Measurements from ENCODE around the gene MET. TPM values are rescaled to one million over a fixed set of nuclear protein-coding genes. Genes with fewer than 3 reads are reported as not detected.

MET gene
- total and polyA plus RNA-seq, 2 donors (not counting 1 experiment from before 2014, with no cell fraction given) = 33.4 to 44.4 TPM

DNA sequence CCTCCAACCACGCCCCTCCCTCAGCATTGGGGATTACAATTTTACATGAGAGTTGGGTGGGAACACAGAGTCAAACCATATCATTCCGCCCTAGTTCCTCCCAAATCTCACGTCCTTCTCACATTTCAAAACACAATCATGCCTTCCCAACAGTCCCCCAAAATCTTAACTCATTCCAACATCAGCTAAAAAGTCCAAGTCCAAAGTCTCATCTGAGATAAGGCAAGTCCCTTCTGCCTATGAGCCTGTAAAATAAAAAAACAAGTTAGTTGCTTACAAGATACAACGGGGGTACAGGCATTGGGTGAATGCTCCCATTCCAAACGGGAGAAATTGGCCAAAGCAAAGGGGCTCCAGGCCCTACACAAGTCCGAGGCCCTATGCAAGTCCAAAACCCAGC, 112.7 kb downstream of the MET start:
- Histone ChIP-seq H3K9ac (ENCODE audit: insufficient read depth, low read length) (no peak overlapping the region), H3K27me3 (ENCODE audit: control insufficient read depth, insufficient read depth, low read length) (no peaks in the 10 kb centered on the region), H3K27ac (ENCODE audit: insufficient read depth, low read length) (no peak overlapping the region), H3K79me2 (ENCODE audit: control insufficient read depth, insufficient read depth, low read length) (no peaks in the 10 kb centered on the region), H4K20me1 (ENCODE audit: control insufficient read depth, extremely low read depth, insufficient read depth, low read length) (no peaks in the 10 kb centered on the region), H3K9me3 (ENCODE audit: control insufficient read depth, insufficient read depth, low read depth, low read length) (no peaks in the 10 kb centered on the region), H3K4me3 (replicated peaks in 1 of 4; ENCODE audit: control extremely low read depth in 1 of 4, insufficient read depth in 1 of 4, low read depth in 3 of 4, low read length in 4 of 4) (no peak overlapping the region), H3K4me1 (ENCODE audit: control insufficient read depth, extremely low read depth, insufficient read depth, low read length) (peaks cover 13% of the 10 kb centered on the region), H3K36me3 (ENCODE audit: control insufficient read depth, insufficient read depth, low read length) (no peaks in the 10 kb centered on the region), H2AFZ (ENCODE audit: low read length) (no peak overlapping the region), H3K4me2 (ENCODE audit: extremely low read depth, insufficient read depth, low read length) (no peak overlapping the region)
- no peak for DNase-seq (ENCODE audit: low read depth in 2 of 2)
- TF ChIP-seq EZH2 (IDR thresholded peaks at IDR 0.05; ENCODE audit: low read length, missing control alignments) = no peak
- TF ChIP-seq, protein P1, sequence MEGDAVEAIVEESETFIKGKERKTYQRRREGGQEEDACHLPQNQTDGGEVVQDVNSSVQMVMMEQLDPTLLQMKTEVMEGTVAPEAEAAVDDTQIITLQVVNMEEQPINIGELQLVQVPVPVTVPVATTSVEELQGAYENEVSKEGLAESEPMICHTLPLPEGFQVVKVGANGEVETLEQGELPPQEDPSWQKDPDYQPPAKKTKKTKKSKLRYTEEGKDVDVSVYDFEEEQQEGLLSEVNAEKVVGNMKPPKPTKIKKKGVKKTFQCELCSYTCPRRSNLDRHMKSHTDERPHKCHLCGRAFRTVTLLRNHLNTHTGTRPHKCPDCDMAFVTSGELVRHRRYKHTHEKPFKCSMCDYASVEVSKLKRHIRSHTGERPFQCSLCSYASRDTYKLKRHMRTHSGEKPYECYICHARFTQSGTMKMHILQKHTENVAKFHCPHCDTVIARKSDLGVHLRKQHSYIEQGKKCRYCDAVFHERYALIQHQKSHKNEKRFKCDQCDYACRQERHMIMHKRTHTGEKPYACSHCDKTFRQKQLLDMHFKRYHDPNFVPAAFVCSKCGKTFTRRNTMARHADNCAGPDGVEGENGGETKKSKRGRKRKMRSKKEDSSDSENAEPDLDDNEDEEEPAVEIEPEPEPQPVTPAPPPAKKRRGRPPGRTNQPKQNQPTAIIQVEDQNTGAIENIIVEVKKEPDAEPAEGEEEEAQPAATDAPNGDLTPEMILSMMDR (conservative IDR thresholded peaks at IDR 0.05 in 1 of 2, IDR thresholded peaks at IDR 0.05 in 1 of 2; ENCODE audit: low read depth in 1 of 2, low read length in 2 of 2) = no peak

DNA sequence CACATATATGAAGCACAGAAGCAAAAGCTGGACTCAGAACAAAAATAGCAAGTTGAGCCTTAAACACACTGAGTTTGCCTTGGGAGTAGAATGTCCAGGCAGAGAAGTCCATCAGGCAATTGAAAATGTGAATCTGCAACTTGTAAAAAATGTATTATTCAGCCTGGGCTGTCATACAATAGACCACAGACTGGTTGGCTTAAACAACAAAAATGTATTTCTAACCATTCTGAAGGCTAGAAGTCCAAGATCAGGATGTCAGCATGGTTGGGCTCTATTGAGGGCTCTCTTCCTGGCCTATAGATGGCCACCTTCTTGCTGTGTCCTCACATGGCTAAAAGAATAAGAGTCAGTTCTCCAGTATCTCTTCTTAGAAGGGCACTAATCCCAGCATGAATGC, 113.8 kb downstream of the MET start:
- H3K27ac ChIP-seq (ENCODE audit: insufficient read depth, low read length) = no peak overlapping the region
- no peaks in the 10 kb centered on the region for H3K27me3 ChIP-seq (ENCODE audit: control insufficient read depth, insufficient read depth, low read length)
- TF ChIP-seq, protein P1 (conservative IDR thresholded peaks at IDR 0.05 in 1 of 2, IDR thresholded peaks at IDR 0.05 in 1 of 2; ENCODE audit: low read depth in 1 of 2, low read length in 2 of 2) = no peak
- TF ChIP-seq EZH2 (IDR thresholded peaks at IDR 0.05; ENCODE audit: low read length, missing control alignments) = no peak
- H4K20me1 ChIP-seq (ENCODE audit: control insufficient read depth, extremely low read depth, insufficient read depth, low read length) = no peaks in the 10 kb centered on the region
- no peaks in the 10 kb centered on the region for H3K79me2 ChIP-seq (ENCODE audit: control insufficient read depth, insufficient read depth, low read length)
- H3K4me1 ChIP-seq (ENCODE audit: control insufficient read depth, extremely low read depth, insufficient read depth, low read length) = peaks cover 4% of the 10 kb centered on the region
- no peak overlapping the region for H3K4me3 ChIP-seq (replicated peaks in 1 of 4; ENCODE audit: control extremely low read depth in 1 of 4, insufficient read depth in 1 of 4, low read depth in 3 of 4, low read length in 4 of 4)
- H3K36me3 ChIP-seq (ENCODE audit: control insufficient read depth, insufficient read depth, low read length) = no peaks in the 10 kb centered on the region
- peak in 1 of 2 donors; percentile 37 for DNase-seq (ENCODE audit: low read depth in 2 of 2)
- H3K4me2 ChIP-seq (ENCODE audit: extremely low read depth, insufficient read depth, low read length) = no peak overlapping the region
- H2AFZ ChIP-seq (ENCODE audit: low read length) = no peak overlapping the region
- H3K9ac ChIP-seq (ENCODE audit: insufficient read depth, low read length) = no peak overlapping the region
- H3K9me3 ChIP-seq (ENCODE audit: control insufficient read depth, insufficient read depth, low read depth, low read length) = no peaks in the 10 kb centered on the region

DNA sequence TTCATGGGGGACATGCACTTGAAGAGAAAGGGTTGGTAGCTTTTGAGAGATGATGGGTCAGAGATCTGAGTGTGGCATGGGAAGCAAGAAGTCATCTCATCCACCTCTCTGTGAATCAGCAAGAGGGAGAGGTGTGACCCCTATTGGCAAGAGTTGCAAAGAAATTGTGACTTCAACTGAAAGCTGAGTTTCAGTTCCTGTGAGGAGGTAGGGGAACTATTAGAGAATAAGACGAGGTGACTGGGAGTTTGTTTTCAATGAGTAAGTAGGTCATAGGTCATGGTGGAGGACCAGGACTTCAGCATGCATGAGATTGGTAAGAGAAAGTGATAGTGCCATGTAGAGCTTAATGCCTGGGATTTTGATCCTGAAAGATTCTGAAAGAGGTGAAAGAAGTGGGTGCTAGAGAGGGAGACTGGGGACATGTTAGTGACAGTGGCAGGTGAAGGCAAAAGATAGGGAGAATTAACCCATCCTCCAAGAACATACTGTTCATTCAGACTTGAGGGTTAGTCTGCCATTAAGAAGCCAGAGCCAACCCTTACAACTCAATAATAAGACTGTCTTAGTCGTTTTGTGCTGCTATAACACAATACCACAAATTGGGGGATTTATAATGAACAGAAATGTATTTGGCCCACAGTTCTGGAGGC, 114.9 kb downstream of the MET start:
- peak in 1 of 2 donors; percentile 43 for DNase-seq (ENCODE audit: low read depth in 2 of 2)

More for the DNA sequence above, 114.9 kb downstream of the MET start:
- no peaks in the 10 kb centered on the region for H3K9me3 ChIP-seq (ENCODE audit: control insufficient read depth, insufficient read depth, low read depth, low read length)
- no peaks in the 10 kb centered on the region for H4K20me1 ChIP-seq (ENCODE audit: control insufficient read depth, extremely low read depth, insufficient read depth, low read length)
- peaks cover 3% of the 10 kb centered on the region for H3K4me1 ChIP-seq (ENCODE audit: control insufficient read depth, extremely low read depth, insufficient read depth, low read length)
- H3K9ac ChIP-seq (ENCODE audit: insufficient read depth, low read length) = no peak overlapping the region
- no peaks in the 10 kb centered on the region for H3K36me3 ChIP-seq (ENCODE audit: control insufficient read depth, insufficient read depth, low read length)
- no peak overlapping the region for H2AFZ ChIP-seq (ENCODE audit: low read length)
- H3K4me3 ChIP-seq (replicated peaks in 1 of 4; ENCODE audit: control extremely low read depth in 1 of 4, insufficient read depth in 1 of 4, low read depth in 3 of 4, low read length in 4 of 4) = no peak overlapping the region
- H3K27ac ChIP-seq (ENCODE audit: insufficient read depth, low read length) = no peak overlapping the region
- TF ChIP-seq EZH2 (IDR thresholded peaks at IDR 0.05; ENCODE audit: low read length, missing control alignments) = no peak
- TF ChIP-seq, protein P1 (conservative IDR thresholded peaks at IDR 0.05 in 1 of 2, IDR thresholded peaks at IDR 0.05 in 1 of 2; ENCODE audit: low read depth in 1 of 2, low read length in 2 of 2) = peak in 1 of 2 donors; percentile 32
- no peaks in the 10 kb centered on the region for H3K79me2 ChIP-seq (ENCODE audit: control insufficient read depth, insufficient read depth, low read length)
- no peak overlapping the region for H3K4me2 ChIP-seq (ENCODE audit: extremely low read depth, insufficient read depth, low read length)
- no peaks in the 10 kb centered on the region for H3K27me3 ChIP-seq (ENCODE audit: control insufficient read depth, insufficient read depth, low read length)

All from fibroblast of lung (primary cell).